ENCODE results near the gene GOLGA8B. TPM values are rescaled to one million over a fixed set of nuclear protein-coding genes. Genes with fewer than 3 reads are reported as not detected.

The GOLGA8B gene
- total RNA-seq, 1 experiment from 2014 or later = 67.3 TPM

GRCh38 chr15:34603095-34603494 is 19.6 kb upstream of the GOLGA8B start:
- intact Hi-C loops (cut with micrococcal nuclease; ENCODE audit: unreplicated experiment) = no loop called here

GRCh38 chr15:34600923-34601322 is 17.5 kb upstream of the GOLGA8B start:
- H3K4me1 ChIP-seq (replicated peaks; ENCODE audit: insufficient read depth) = no peaks in the 10 kb centered on the region
- no peak for DNase-seq
- no peak overlapping the region for H3K27ac ChIP-seq
- intact Hi-C loops (cut with micrococcal nuclease; ENCODE audit: unreplicated experiment) = no loop called here
- no peaks in the 10 kb centered on the region for H3K79me2 ChIP-seq (ENCODE audit: low read depth)
- H3K36me3 ChIP-seq (ENCODE audit: low read depth) = no peaks in the 10 kb centered on the region
- no peak overlapping the region for H3K4me2 ChIP-seq
- no peaks in the 10 kb centered on the region for H3K9me2 ChIP-seq (ENCODE audit: insufficient read depth)
- ChIA-PET CTCF (no interaction called here), POLR2A (ENCODE audit: unreplicated experiment) (no interaction called here)
- no peaks in the 10 kb centered on the region for H3K9me3 ChIP-seq (ENCODE audit: insufficient read depth, low read depth)
- H3K4me3 ChIP-seq = no peak overlapping the region
- no peaks in the 10 kb centered on the region for H3K27me3 ChIP-seq (ENCODE audit: insufficient read depth, low read depth)
- no peak overlapping the region for H2AFZ ChIP-seq
- no peaks in the 10 kb centered on the region for H4K20me1 ChIP-seq (ENCODE audit: insufficient read depth)
- BruUV-seq (replicated peaks) = no TSS peak
- TF ChIP-seq EZH2 (IDR thresholded peaks at IDR 0.05; ENCODE audit: low read depth) (no peak), CTCF (conservative IDR thresholded peaks at IDR 0.05) (no peak)
- H3F3A ChIP-seq (ENCODE audit: insufficient read depth, low read depth) = no peaks in the 10 kb centered on the region

More at GRCh38 chr15:34603095-34603494, 19.6 kb upstream of the GOLGA8B start:
- no peaks in the 10 kb centered on the region for H3K9me2 ChIP-seq (ENCODE audit: insufficient read depth)
- H3F3A ChIP-seq (ENCODE audit: insufficient read depth, low read depth) = no peaks in the 10 kb centered on the region
- no peaks in the 10 kb centered on the region for H3K4me1 ChIP-seq (replicated peaks; ENCODE audit: insufficient read depth)
- TF ChIP-seq EZH2 (IDR thresholded peaks at IDR 0.05; ENCODE audit: low read depth) (no peak), CTCF (conservative IDR thresholded peaks at IDR 0.05) (no peak)
- ChIA-PET POLR2A (ENCODE audit: unreplicated experiment) (no interaction called here), CTCF (no interaction called here)
- H3K4me2 ChIP-seq = no peak overlapping the region
- no TSS peak for BruUV-seq (replicated peaks)
- H3K79me2 ChIP-seq (ENCODE audit: low read depth) = no peaks in the 10 kb centered on the region
- no peaks in the 10 kb centered on the region for H3K27me3 ChIP-seq (ENCODE audit: insufficient read depth, low read depth)
- no peaks in the 10 kb centered on the region for H4K20me1 ChIP-seq (ENCODE audit: insufficient read depth)
- H2AFZ ChIP-seq = no peak overlapping the region
- no peaks in the 10 kb centered on the region for H3K36me3 ChIP-seq (ENCODE audit: low read depth)
- no peak for DNase-seq
- H3K9me3 ChIP-seq (ENCODE audit: insufficient read depth, low read depth) = no peaks in the 10 kb centered on the region
- no peak overlapping the region for H3K27ac ChIP-seq
- H3K4me3 ChIP-seq = no peak overlapping the region

- POLR2A ChIA-PET (ENCODE audit: unreplicated experiment) = no interaction called here
- no peaks in the 10 kb centered on the region for H3K27me3 ChIP-seq (ENCODE audit: insufficient read depth, low read depth)
Measured at GRCh38 chr15:34598799-34599585, 15.5 kb upstream of the GOLGA8B start.

More at GRCh38 chr15:34598799-34599585, 15.5 kb upstream of the GOLGA8B start:
- TF ChIP-seq EZH2 (IDR thresholded peaks at IDR 0.05; ENCODE audit: low read depth) (no peak), CTCF (conservative IDR thresholded peaks at IDR 0.05) (no peak)
- CTCF ChIA-PET = no interaction called here
- BruUV-seq (replicated peaks) = no TSS peak
- Histone ChIP-seq H3K36me3 (ENCODE audit: low read depth) (no peaks in the 10 kb centered on the region), H3K4me1 (replicated peaks; ENCODE audit: insufficient read depth) (no peaks in the 10 kb centered on the region), H3K9me2 (ENCODE audit: insufficient read depth) (no peaks in the 10 kb centered on the region), H3K4me2 (no peak overlapping the region), H2AFZ (no peak overlapping the region), H3F3A (ENCODE audit: insufficient read depth, low read depth) (no peaks in the 10 kb centered on the region), H3K9me3 (ENCODE audit: insufficient read depth, low read depth) (no peaks in the 10 kb centered on the region), H3K4me3 (no peak overlapping the region), H3K79me2 (ENCODE audit: low read depth) (no peaks in the 10 kb centered on the region), H4K20me1 (ENCODE audit: insufficient read depth) (no peaks in the 10 kb centered on the region), H3K27ac (no peak overlapping the region)
- intact Hi-C loops (cut with micrococcal nuclease; ENCODE audit: unreplicated experiment) = no loop called here
- no peak for DNase-seq

Data from PC-9 (cell line).